Smooth muscle cell (in vitro differentiated cells): ENCODE measurements around the gene SFT2D1. TPM values are rescaled to one million over a fixed set of nuclear protein-coding genes. Genes with fewer than 3 reads are reported as not detected.

ENCODE experiments used
- DNase-seq: peaks from one replicate; lab custom pipeline; 2025; ENCODE audit not compliant: unreplicated experiment; lab: John Stamatoyannopoulos, UW
- H2AFZ ChIP-seq: fragments of 200-600 bp; sonication (generic); 2 replicates; pipeline ENCODE4 v1.6.0; 2016; ENCODE audit warnings: antibody characterized with exemption, low read depth, mild to moderate bottlenecking
- H3F3A ChIP-seq: fragments of 200-600 bp; sonication (generic); 2 replicates; pipeline ENCODE4 v1.6.0; 2017; ENCODE audit warnings: antibody characterized with exemption, low read depth
- H3K27ac ChIP-seq: fragments of 200-600 bp; sonication (generic); 2 replicates; pipeline ENCODE4 v1.5.1; 2016; ENCODE audit warnings: low read depth, mild to moderate bottlenecking
- H3K27me3 ChIP-seq: fragments of 200-600 bp; sonication (generic); 2 replicates; pipeline ENCODE4 v1.6.1; 2016; ENCODE audit warnings: low read depth, mild to moderate bottlenecking
- H3K36me3 ChIP-seq: fragments of 200-600 bp; sonication (generic); 2 replicates; pipeline ENCODE4 v1.5.1; 2016; ENCODE audit warnings: low read depth
- H3K4me1 ChIP-seq: fragments of 200-600 bp; sonication (generic); 2 replicates; pipeline ENCODE4 v1.5.1; 2016; ENCODE audit warnings: low read depth
- H3K4me2 ChIP-seq: fragments of 200-600 bp; sonication (generic); 2 replicates; pipeline ENCODE4 v1.6.0; 2016; ENCODE audit warnings: mild to moderate bottlenecking
- H3K4me3 ChIP-seq: fragments of 200-600 bp; sonication (generic); 2 replicates; pipeline ENCODE4 v1.5.1; 2016; ENCODE audit warnings: mild to moderate bottlenecking
- H3K79me2 ChIP-seq: fragments of 200-600 bp; sonication (generic); 2 replicates; pipeline ENCODE4 v1.6.0; 2016; ENCODE audit warnings: low read depth, mild to moderate bottlenecking
- H3K9ac ChIP-seq: fragments of 200-600 bp; sonication (generic); 2 replicates; pipeline ENCODE4 v1.6.0; 2016; ENCODE audit warnings: low read depth
- H3K9me3 ChIP-seq: fragments of 200-600 bp; sonication (generic); replicated peaks from 2 replicates; pipeline ENCODE4 v1.5.1; 2016; ENCODE audit warnings: low read depth
- H4K20me1 ChIP-seq: fragments of 200-600 bp; sonication (generic); 2 replicates; pipeline ENCODE4 v1.6.0; 2016; ENCODE audit warnings: low read depth
- WGBS: methylation state at CpG from one replicate; pipeline ENCODE4 v1.1.7; 2016; ENCODE audit warnings: low lambda C conversion rate; 5-methylcytosine and 5-hydroxymethylcytosine counted together
- polyA plus RNA-seq: library from polyadenylated mRNA; unstranded; fragments of >200 nt; fragmentation: Nextera tagmentation; extraction: Ambion mirVana; gene quantifications from 2 replicates; pipeline ENCODE4 v1.2.1, GENCODE V29; 2016
- total RNA-seq: library from RNA; depleted of rRNA; stranded (reverse); fragments of >200 nt; gene quantifications from 2 replicates; pipeline ENCODE4 v1.2.3, GENCODE V29; 2014
- TF ChIP-seq, protein P1 (sequence below): fragments of 200-600 bp; sonication (generic); IDR thresholded peaks from 2 replicates; pipeline ENCODE4 v1.5.1; 2017; ENCODE audit warnings: borderline replicate concordance, mild to moderate bottlenecking, antibody characterized with exemption; ENCODE audit not compliant: insufficient read depth, poor library complexity, severe bottlenecking

SFT2D1 gene
- total and polyA plus RNA-seq, 2 experiments from 2014 or later: 50.3 to 82.3 TPM

DNA sequence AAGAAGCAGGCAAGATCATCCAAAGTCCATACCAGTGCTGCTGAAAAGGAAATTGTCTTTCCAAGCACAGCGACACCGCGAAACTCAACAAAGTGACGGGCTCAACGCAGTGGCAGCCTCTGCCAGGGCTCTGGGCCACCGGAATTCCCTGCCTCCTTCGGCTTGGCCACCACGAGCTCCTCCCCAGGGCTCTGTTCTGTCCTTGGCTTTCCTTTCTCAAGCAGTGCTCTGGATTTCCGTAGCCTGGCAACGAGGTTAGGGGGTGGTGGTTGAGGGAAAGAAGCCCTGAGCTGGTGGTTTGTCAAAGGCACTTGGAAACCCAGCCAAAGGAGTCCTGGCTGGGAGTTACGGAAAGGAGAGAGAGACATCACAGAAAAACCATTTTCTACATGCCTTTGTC lies 65.3 kb downstream of the SFT2D1 start:
- TF ChIP-seq, protein P1, sequence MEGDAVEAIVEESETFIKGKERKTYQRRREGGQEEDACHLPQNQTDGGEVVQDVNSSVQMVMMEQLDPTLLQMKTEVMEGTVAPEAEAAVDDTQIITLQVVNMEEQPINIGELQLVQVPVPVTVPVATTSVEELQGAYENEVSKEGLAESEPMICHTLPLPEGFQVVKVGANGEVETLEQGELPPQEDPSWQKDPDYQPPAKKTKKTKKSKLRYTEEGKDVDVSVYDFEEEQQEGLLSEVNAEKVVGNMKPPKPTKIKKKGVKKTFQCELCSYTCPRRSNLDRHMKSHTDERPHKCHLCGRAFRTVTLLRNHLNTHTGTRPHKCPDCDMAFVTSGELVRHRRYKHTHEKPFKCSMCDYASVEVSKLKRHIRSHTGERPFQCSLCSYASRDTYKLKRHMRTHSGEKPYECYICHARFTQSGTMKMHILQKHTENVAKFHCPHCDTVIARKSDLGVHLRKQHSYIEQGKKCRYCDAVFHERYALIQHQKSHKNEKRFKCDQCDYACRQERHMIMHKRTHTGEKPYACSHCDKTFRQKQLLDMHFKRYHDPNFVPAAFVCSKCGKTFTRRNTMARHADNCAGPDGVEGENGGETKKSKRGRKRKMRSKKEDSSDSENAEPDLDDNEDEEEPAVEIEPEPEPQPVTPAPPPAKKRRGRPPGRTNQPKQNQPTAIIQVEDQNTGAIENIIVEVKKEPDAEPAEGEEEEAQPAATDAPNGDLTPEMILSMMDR: no peak
- Histone ChIP-seq H3K9ac (no peak overlapping the region), H2AFZ (no peak overlapping the region), H3K4me2 (no peak overlapping the region), H3K4me3 (no peak overlapping the region), H3K79me2 (no peaks in the 10 kb centered on the region), H4K20me1 (no peaks in the 10 kb centered on the region), H3K27me3 (peaks cover 3% of the 10 kb centered on the region), H3K27ac (no peak overlapping the region), H3F3A (no peaks in the 10 kb centered on the region), H3K9me3 (no peaks in the 10 kb centered on the region), H3K36me3 (no peaks in the 10 kb centered on the region), H3K4me1 (no peaks in the 10 kb centered on the region)
- no peak for DNase-seq
- 69% methylated on average over 11 of the region's 11 CpGs for WGBS

DNA sequence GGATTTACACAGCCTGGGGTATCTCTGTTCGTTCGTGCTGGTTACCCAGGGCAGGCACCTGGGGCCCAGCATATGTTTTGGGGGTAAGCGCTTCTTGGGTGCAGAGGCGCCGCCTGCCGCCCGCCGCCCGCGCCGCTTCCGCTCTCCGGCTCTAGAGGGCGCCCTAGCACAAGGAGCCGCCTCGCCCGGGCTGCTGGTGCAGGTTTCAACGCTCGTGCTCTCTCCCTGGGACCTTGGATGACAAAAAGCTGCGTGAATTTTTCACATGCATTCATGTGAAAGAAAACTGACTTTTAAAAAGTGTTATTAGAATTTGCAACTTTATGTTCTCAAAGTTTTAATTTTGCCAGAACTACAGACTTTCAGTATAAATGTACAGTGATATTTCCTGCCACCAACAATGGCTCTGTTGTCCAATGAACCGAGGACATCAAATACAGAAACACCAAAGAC lies 66.6 kb downstream of the SFT2D1 start:
- no peaks in the 10 kb centered on the region for H4K20me1 ChIP-seq
- H3K9ac ChIP-seq: no peak overlapping the region
- WGBS: 7% methylated on average over 21 of the region's 21 CpGs
- H3F3A ChIP-seq: no peaks in the 10 kb centered on the region
- no peak overlapping the region for H3K4me2 ChIP-seq
- H3K27ac ChIP-seq: no peak overlapping the region
- TF ChIP-seq, protein P1: peak; percentile 98
- H3K79me2 ChIP-seq: no peaks in the 10 kb centered on the region
- no peak overlapping the region for H2AFZ ChIP-seq
- no peaks in the 10 kb centered on the region for H3K4me1 ChIP-seq
- H3K27me3 ChIP-seq: peaks cover 3% of the 10 kb centered on the region
- H3K4me3 ChIP-seq: no peak overlapping the region
- H3K9me3 ChIP-seq: no peaks in the 10 kb centered on the region
- DNase-seq: peak; percentile 38
- H3K36me3 ChIP-seq: no peaks in the 10 kb centered on the region

DNA sequence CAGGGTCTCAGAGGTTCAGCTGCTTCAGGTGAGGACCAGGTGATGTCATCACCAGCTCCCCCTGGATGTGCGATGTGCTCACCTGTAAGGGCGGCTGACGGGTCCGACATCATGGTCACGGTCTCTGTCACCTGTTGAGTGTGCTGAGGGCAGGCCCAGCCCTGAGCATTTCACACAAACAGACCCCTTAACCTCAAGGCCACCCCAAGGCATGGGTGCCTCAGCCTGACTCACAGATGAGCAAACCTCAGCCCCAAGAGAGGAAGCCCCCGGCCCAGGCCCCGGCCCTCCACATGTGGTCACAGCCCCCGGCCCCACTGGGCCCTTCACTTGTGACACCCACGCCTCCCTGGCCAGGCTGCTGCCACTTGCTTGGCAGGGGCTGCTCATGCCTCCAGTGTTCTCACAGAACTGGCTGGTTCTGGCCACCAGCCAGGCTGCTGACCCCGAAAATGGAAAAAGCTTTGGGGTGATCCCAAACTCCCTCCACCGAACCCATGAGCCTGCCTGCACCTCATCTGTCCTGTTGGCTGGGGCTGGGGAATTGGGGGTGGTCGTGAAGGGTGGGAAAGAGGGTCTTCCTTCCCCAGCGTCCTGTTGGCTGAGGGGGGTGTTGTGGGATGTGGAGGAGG lies 67.5 kb downstream of the SFT2D1 start:
- Histone ChIP-seq H3K4me1 (no peaks in the 10 kb centered on the region), H3K36me3 (no peaks in the 10 kb centered on the region), H3F3A (no peaks in the 10 kb centered on the region), H3K27ac (no peak overlapping the region), H4K20me1 (no peaks in the 10 kb centered on the region), H3K9ac (no peak overlapping the region), H3K4me2 (no peak overlapping the region), H3K79me2 (no peaks in the 10 kb centered on the region), H2AFZ (no peak overlapping the region), H3K27me3 (peaks cover 3% of the 10 kb centered on the region), H3K9me3 (no peaks in the 10 kb centered on the region), H3K4me3 (no peak overlapping the region)
- no peak for DNase-seq
- WGBS: 85% methylated on average over 13 of the region's 13 CpGs
- TF ChIP-seq, protein P1: no peak

DNA sequence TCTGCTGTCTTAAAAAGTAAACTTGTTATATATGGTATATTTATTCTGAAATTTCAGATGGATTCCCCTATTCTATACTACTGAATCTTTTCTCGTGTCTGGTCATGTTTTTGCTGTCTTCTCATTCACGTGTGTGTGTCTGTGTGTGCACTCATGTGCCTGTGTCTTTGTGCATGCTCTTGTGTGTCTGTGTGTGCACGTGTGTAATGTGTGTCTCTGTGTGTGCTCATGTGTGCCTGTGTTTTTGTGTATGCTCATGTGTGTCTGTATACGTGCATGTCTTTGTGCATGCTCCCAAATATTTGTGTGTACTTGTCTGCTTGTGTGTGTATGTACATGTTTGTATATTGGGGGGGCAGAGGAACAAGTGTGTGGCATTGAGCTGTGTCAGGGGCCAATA lies 68.2 kb downstream of the SFT2D1 start:
- H3K4me1 ChIP-seq: no peaks in the 10 kb centered on the region
- H3K36me3 ChIP-seq: no peaks in the 10 kb centered on the region
- no peak overlapping the region for H3K4me2 ChIP-seq
- no peaks in the 10 kb centered on the region for H3K79me2 ChIP-seq
- no peak overlapping the region for H3K27ac ChIP-seq
- H3K9ac ChIP-seq: no peak overlapping the region
- WGBS: 84% methylated on average over 4 of the region's 4 CpGs
- peaks cover 6% of the 10 kb centered on the region for H3K27me3 ChIP-seq
- no peaks in the 10 kb centered on the region for H3K9me3 ChIP-seq
- no peaks in the 10 kb centered on the region for H3F3A ChIP-seq
- DNase-seq: no peak
- no peaks in the 10 kb centered on the region for H4K20me1 ChIP-seq
- TF ChIP-seq, protein P1: no peak
- no peak overlapping the region for H2AFZ ChIP-seq
- no peak overlapping the region for H3K4me3 ChIP-seq
